Esophagus muscularis mucosa (tissue), 3 donors: ENCODE data around the gene ACSM2A.
"Not testable (repeated sequence)": the region's sequence is repeated elsewhere in the genome, so short reads cannot be mapped to it uniquely, and the experiment has no call there.

ENCODE experiments used
- CTCF ChIP-seq, 3 experiments: fragments of 200-600 bp in 2 of 3; fragments of 450-650 bp in 1 of 3; sonication (generic) in 2 of 3; IDR thresholded peaks; one replicate each; pipeline ENCODE4 v1.5.1; 2017 to 2019; ENCODE audit warnings: antibody characterized with exemption in 3 of 3, mild to moderate bottlenecking in 2 of 3, moderate library complexity in 1 of 3
- POLR2AphosphoS5 ChIP-seq, 2 donors: sonication (generic); formaldehyde crosslinking; IDR thresholded peaks; one replicate each; pipeline ENCODE4 v1.6.1; 2017; ENCODE audit warnings: antibody characterized with exemption in 2 of 2

DNA sequence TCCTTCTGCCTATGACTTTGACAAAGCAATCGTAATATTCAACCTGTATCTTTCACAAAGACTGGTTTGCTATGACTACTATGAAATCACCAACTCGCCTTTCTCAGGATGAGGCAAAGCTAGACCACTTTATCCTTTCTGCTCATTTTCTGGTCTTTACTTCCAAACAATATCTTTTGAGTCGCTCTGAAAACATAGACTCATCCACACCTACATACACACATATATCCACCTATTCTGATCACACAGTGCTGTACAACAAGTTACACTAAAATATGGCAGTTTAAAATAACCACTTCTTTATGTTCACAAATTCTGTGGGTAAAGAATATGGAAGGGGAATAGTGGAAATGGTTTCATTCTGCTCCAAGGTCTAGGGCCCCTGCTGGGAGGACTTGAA lies 39.7 kb downstream of the ACSM2A start:
- TF ChIP-seq CTCF, POLR2AphosphoS5 (IDR thresholded peaks at IDR 0.05): not testable (repeated sequence)
